Activated CD4-positive, alpha-beta memory T cell treated with anti-CD3 and anti-CD28 coated beads for 36 hours (primary cell): Measurements from ENCODE around the gene CSK. TPM values are rescaled to one million over a fixed set of nuclear protein-coding genes. Genes with fewer than 3 reads are reported as not detected.

ENCODE experiments used
- CTCF ChIA-PET: fragments of 350-600 bp; sonication (Branson Sonifier 250); formaldehyde crosslinking; loops from one replicate; lab custom pipeline; 2021; ENCODE audit warnings: antibody characterized with exemption, inconsistent platforms; lab: Charles Lee
- POLR2A ChIA-PET: fragments of 350-600 bp; sonication (Branson Sonifier 250); formaldehyde crosslinking; loops from one replicate; lab custom pipeline; 2021; ENCODE audit warnings: antibody characterized with exemption; lab: Charles Lee
- DNase-seq: peaks from one replicate; pipeline ENCODE4 v3.0.0-alpha.2; 2020
- H3K27ac Mint-ChIP-seq: one replicate; pipeline ENCODE4 v1.8.0; 2021; ENCODE audit warnings: mixed read lengths
- H3K27me3 Mint-ChIP-seq: one replicate; pipeline ENCODE4 v1.8.0; 2021; ENCODE audit warnings: mixed read lengths
- H3K36me3 Mint-ChIP-seq: one replicate; pipeline ENCODE4 v1.8.0; 2021; ENCODE audit warnings: mixed read lengths
- H3K4me1 Mint-ChIP-seq: one replicate; pipeline ENCODE4 v1.8.0; 2021; ENCODE audit warnings: low read depth, mixed read lengths
- H3K4me3 Mint-ChIP-seq: one replicate; pipeline ENCODE4 v1.8.0; 2021; ENCODE audit warnings: mild to moderate bottlenecking, mixed read lengths
- H3K9me3 Mint-ChIP-seq: one replicate; pipeline ENCODE4 v1.8.0; 2021; ENCODE audit warnings: mixed read lengths
- intact Hi-C: fragments of 100-400 bp; cut with micrococcal nuclease; formaldehyde crosslinking; loops from one replicate; pipeline ENCODE4 v1.15.1; 2023
- total RNA-seq, 2 experiments: library from RNA; stranded (reverse); gene quantifications; one replicate each; pipeline ENCODE4 v1.2.3, GENCODE V29; 2021

CSK gene
- total RNA-seq, 2 experiments from 2014 or later, result 260 to 262 TPM

- H3K4me1 Mint-ChIP-seq, result peaks cover 66% of the 10 kb centered on the region
- intact Hi-C loops, result loop anchor here (1.0 to 10.0 kb wide), 9 partner anchors 7 to 794 kb away; partner anchors contain the start of genes ARID3B, C15orf39, MPI and PML
- DNase-seq, result peak; percentile 79
- ChIA-PET CTCF (interaction anchor here (1.0 to 22.0 kb wide), 9 partner anchors 7 to 154 kb away, joined by 4 to 1220 read pairs (median 9); partner anchors contain the start of genes CSK, FAM219B, MPI and ULK3), POLR2A (interaction anchor here (0.6 to 9.4 kb wide), 9 partner anchors 8 to 149 kb away, joined by 3 to 116 read pairs (median 5); partner anchors contain the start of genes COX5A, CSK and FAM219B)
- peaks cover 57% of the 10 kb centered on the region for H3K36me3 Mint-ChIP-seq
- H3K9me3 Mint-ChIP-seq, result no peaks in the 10 kb centered on the region
- H3K4me3 Mint-ChIP-seq, result peak overlapping the region; percentile 90
- no peaks in the 10 kb centered on the region for H3K27me3 Mint-ChIP-seq
- H3K27ac Mint-ChIP-seq, result peak overlapping the region; percentile 99
These were observed 6.8 kb downstream of the CSK start for GRCh38 chr15:74788683-74789151.

DNA sequence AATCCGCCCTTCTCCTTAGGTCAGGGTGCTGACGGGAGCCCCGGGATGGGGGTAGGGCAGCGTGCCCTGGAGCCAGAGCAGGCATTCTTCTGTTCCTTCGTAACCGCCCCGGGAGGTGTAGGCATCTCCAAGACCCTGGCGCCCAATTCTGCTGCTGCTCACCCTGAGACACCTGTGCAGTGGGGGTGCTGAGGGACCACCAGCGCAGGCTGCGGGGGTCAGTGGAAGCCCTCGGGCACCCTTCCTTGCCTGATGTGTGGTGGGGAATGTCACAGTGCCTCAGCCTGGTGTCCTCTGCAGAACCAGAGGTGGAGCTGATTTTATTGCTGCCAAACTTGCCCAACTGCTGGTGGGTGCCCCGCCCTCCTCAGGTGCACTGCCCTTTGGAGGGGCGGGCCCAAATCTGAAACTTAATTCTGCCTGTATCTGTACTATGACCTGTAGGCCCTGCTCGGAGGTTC, 7.3 kb downstream of the CSK start:
- H3K4me1 Mint-ChIP-seq, result peaks cover 68% of the 10 kb centered on the region
- CTCF ChIA-PET, result interaction anchor here (1.2 to 20.5 kb wide), 4 partner anchors 10 to 154 kb away, joined by 4 to 1220 read pairs (median 12); partner anchors contain the start of gene CSK
- H3K27ac Mint-ChIP-seq, result peak overlapping the region; percentile 99

DNA sequence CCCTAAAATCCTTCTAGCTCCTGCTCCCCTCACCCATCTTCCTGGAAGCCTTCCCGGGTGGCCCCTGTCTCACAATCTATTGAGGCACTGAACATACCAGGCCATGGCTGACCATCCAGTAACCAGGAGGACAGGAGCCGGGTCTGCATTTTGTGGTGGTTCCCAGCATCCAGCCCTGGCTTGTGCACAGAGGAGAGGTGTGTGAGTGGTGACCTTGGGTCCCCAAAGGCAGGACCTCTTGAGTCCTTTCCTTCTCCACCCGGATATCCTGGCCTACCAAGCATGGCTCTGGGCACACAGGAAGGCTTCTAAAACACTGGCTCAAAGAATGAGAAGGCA, 7.8 kb downstream of the CSK start:
- CTCF ChIA-PET, result interaction anchor here (0.8 to 20.5 kb wide), 3 partner anchors 10 to 167 kb away, joined by 3 to 1220 read pairs (median 20); partner anchors contain the start of genes CSK and RPP25
- Mint-ChIP-seq H3K4me3 (peak overlapping the region; percentile 90), H3K27me3 (no peaks in the 10 kb centered on the region), H3K27ac (peak overlapping the region; percentile 99), H3K36me3 (peaks cover 50% of the 10 kb centered on the region), H3K9me3 (no peaks in the 10 kb centered on the region), H3K4me1 (peaks cover 73% of the 10 kb centered on the region)
- DNase-seq, result no peak
- intact Hi-C loops, result loop anchor here (1.0 to 10.0 kb wide), 9 partner anchors 8 to 795 kb away; partner anchors contain the start of genes ARID3B, C15orf39, MPI and PML
- POLR2A ChIA-PET, result interaction anchor here (1.9 to 9.4 kb wide), 2 partner anchors 10 to 80 kb away, joined by 5 to 116 read pairs; partner anchors contain the start of gene CSK

More for the DNA sequence above, 7.3 kb downstream of the CSK start:
- H3K36me3 Mint-ChIP-seq, result peaks cover 53% of the 10 kb centered on the region
- POLR2A ChIA-PET, result interaction anchor here (1.3 to 9.4 kb wide), 3 partner anchors 10 to 149 kb away, joined by 4 to 116 read pairs (median 5); partner anchors contain the start of genes COX5A and CSK
- H3K27me3 Mint-ChIP-seq, result no peaks in the 10 kb centered on the region
- H3K4me3 Mint-ChIP-seq, result peak overlapping the region; percentile 90
- peak; percentile 48 for DNase-seq
- intact Hi-C loops, result loop anchor here (1.0 to 10.0 kb wide), 9 partner anchors 8 to 794 kb away; partner anchors contain the start of genes ARID3B, C15orf39, MPI and PML
- no peaks in the 10 kb centered on the region for H3K9me3 Mint-ChIP-seq

- Mint-ChIP-seq H3K27me3 (no peaks in the 10 kb centered on the region), H3K4me1 (peaks cover 77% of the 10 kb centered on the region), H3K4me3 (peak overlapping the region; percentile 90), H3K36me3 (peaks cover 47% of the 10 kb centered on the region), H3K27ac (peak overlapping the region; percentile 99), H3K9me3 (no peaks in the 10 kb centered on the region)
- DNase-seq, result peak; percentile 77
- ChIA-PET CTCF (interaction anchor here (0.7 to 20.5 kb wide), 5 partner anchors 9 to 166 kb away, joined by 3 to 1220 read pairs (median 3); partner anchors contain the start of genes CSK and RPP25), POLR2A (interaction anchor here (1.0 to 9.4 kb wide), 3 partner anchors 11 to 80 kb away, joined by 3 to 116 read pairs (median 5); partner anchors contain the start of gene CSK)
- intact Hi-C loops, result no loop called here
These were observed 8.4 kb downstream of the CSK start for GRCh38 chr15:74790080-74790916.

DNA sequence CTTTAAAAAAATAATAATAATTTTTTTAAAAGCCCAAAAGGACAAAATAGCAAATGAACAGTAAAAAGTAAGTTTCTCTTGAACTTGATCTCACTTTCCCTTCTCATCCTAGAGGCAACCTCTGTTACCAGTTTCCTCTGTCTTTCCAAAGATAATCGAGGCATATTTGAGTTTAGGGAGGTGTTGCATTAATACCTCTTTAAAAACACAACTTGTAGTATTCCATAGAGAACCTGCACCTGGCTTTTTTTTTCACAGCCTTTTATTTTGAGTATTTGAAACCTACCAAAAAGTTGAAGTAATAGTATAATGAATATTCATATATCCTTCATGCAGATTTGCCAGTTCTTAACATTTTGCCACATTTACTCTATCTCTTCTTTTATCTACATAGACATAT, 9.1 kb downstream of the CSK start:
- Mint-ChIP-seq H3K36me3 (peaks cover 43% of the 10 kb centered on the region), H3K27me3 (no peaks in the 10 kb centered on the region), H3K27ac (peak overlapping the region; percentile 99), H3K4me1 (peaks cover 82% of the 10 kb centered on the region), H3K4me3 (peak overlapping the region; percentile 90), H3K9me3 (no peaks in the 10 kb centered on the region)
- DNase-seq, result no peak
- ChIA-PET CTCF (interaction anchor here (0.7 to 20.5 kb wide), 5 partner anchors 9 to 159 kb away, joined by 3 to 1220 read pairs (median 6); partner anchors contain the start of gene CSK), POLR2A (interaction anchor here (1.0 to 9.4 kb wide), 2 partner anchors 12 to 22 kb away, joined by 3 to 116 read pairs; partner anchors contain the start of gene CSK)
- intact Hi-C loops, result no loop called here

GRCh38 chr15:74791667-74792066, 9.8 kb downstream of the CSK start:
- H3K4me1 Mint-ChIP-seq, result peaks cover 89% of the 10 kb centered on the region
- POLR2A ChIA-PET, result interaction anchor here (2.7 to 9.4 kb wide), 2 partner anchors 12 to 20 kb away, joined by 11 to 116 read pairs; partner anchors contain the start of gene CSK
- H3K9me3 Mint-ChIP-seq, result no peaks in the 10 kb centered on the region
- no peak for DNase-seq
- CTCF ChIA-PET, result interaction anchor here (1.1 to 20.5 kb wide), 4 partner anchors 8 to 159 kb away, joined by 3 to 1220 read pairs (median 4); partner anchors contain the start of gene CSK
- intact Hi-C loops, result no loop called here
- H3K36me3 Mint-ChIP-seq, result peaks cover 42% of the 10 kb centered on the region
- H3K27me3 Mint-ChIP-seq, result no peaks in the 10 kb centered on the region
- peak overlapping the region; percentile 99 for H3K27ac Mint-ChIP-seq
- peak overlapping the region; percentile 6 for H3K4me3 Mint-ChIP-seq

- peak; percentile 38 for DNase-seq
- H3K9me3 Mint-ChIP-seq, result no peaks in the 10 kb centered on the region
- peak overlapping the region; percentile 99 for H3K27ac Mint-ChIP-seq
- peaks cover 89% of the 10 kb centered on the region for H3K4me1 Mint-ChIP-seq
- intact Hi-C loops, result no loop called here
- H3K36me3 Mint-ChIP-seq, result peaks cover 38% of the 10 kb centered on the region
- CTCF ChIA-PET, result interaction anchor here (1.0 to 20.5 kb wide), 14 partner anchors 7 to 175 kb away, joined by 3 to 1220 read pairs (median 4); partner anchors contain the start of genes CSK and EDC3
- POLR2A ChIA-PET, result interaction anchor here (2.7 to 9.4 kb wide), 3 partner anchors 8 to 21 kb away, joined by 11 to 116 read pairs (median 15); partner anchors contain the start of gene CSK
- no peaks in the 10 kb centered on the region for H3K27me3 Mint-ChIP-seq
- peak overlapping the region; percentile 6 for H3K4me3 Mint-ChIP-seq
These were observed 10.5 kb downstream of the CSK start for GRCh38 chr15:74792227-74793016.

DNA sequence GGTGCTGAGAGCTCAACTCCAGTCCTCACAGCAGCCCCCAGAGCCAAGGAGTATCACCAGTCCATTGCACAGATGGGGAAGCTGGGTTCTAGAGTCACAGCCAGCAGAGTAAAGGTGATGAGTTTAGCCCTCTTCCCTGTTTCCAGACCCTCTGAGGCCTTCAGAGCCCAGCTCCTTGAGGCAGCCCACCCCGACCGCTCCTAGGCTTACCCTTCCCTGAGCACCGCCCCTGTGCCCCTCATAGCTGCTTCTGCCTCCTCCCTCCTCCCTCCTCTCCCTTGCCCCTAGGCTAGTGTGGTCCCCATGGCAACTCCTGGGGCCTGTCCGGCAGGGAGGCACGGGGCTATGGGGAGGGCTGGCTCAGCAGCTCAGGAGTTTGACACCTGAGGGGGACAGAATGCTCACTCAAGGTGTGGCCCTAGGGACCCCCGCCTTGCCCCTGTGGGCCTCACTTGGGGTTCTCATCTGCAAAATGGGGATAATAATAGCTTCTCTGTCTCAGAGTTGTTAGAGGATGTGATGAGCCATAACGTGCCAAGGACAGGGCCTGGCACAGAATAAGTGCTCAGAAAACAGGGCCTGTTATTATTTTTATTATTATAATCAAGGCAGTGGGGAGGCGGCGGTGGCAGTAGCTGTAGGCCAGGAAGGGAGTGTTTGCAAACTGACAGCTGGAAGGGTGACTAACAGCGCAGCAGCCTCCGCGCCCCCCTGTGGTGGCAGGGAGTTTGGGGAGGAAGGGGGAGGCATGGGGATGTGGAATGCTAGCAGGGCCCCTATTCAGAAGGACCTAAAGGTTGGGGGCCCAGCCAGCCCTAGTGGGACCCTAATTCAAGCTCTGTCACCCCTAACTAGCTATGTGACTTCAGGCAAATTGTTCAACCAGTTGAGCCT, 11.5 kb downstream of the CSK start:
- intact Hi-C loops, result no loop called here
- CTCF ChIA-PET, result interaction anchor here (0.9 to 20.5 kb wide), 17 partner anchors 11 to 176 kb away, joined by 3 to 1220 read pairs (median 6); partner anchors contain the start of genes CSK, CYP1A1, EDC3 and ULK3
- peak; percentile 81 for DNase-seq

GRCh38 chr15:74794248-74794969, 12.5 kb downstream of the CSK start:
- peak overlapping the region; percentile 21 for H3K4me3 Mint-ChIP-seq
- intact Hi-C loops, result no loop called here
- ChIA-PET CTCF (interaction anchor here (0.6 to 20.5 kb wide), 14 partner anchors 10 to 177 kb away, joined by 3 to 1220 read pairs (median 6); partner anchors contain the start of genes CSK, CYP1A1 and ULK3), POLR2A (interaction anchor here (0.9 to 9.4 kb wide), 5 partner anchors 10 to 144 kb away, joined by 3 to 116 read pairs (median 11); partner anchors contain the start of genes COX5A and CSK)
- H3K9me3 Mint-ChIP-seq, result no peaks in the 10 kb centered on the region
- H3K27me3 Mint-ChIP-seq, result no peaks in the 10 kb centered on the region
- H3K27ac Mint-ChIP-seq, result peak overlapping the region; percentile 88
- H3K4me1 Mint-ChIP-seq, result peaks cover 90% of the 10 kb centered on the region
- peaks cover 41% of the 10 kb centered on the region for H3K36me3 Mint-ChIP-seq
- DNase-seq, result no peak

More for the DNA sequence above, 11.5 kb downstream of the CSK start:
- Mint-ChIP-seq H3K4me3 (peak overlapping the region; percentile 29), H3K27me3 (no peaks in the 10 kb centered on the region), H3K36me3 (peaks cover 40% of the 10 kb centered on the region), H3K27ac (peak overlapping the region; percentile 99), H3K9me3 (no peaks in the 10 kb centered on the region), H3K4me1 (peaks cover 88% of the 10 kb centered on the region)
- POLR2A ChIA-PET, result interaction anchor here (0.6 to 9.4 kb wide), 6 partner anchors 9 to 145 kb away, joined by 3 to 116 read pairs (median 8); partner anchors contain the start of genes COX5A and CSK
